IPS-15b (cell line): Measurements from ENCODE around the gene PRR13.
"Not testable (repeated sequence)": the region's sequence is repeated elsewhere in the genome, so short reads cannot be mapped to it uniquely, and the experiment has no call there.

Experiments used
- H3K27me3 ChIP-seq: one replicate; pipeline ENCODE4 v1.6.1; 2013; ENCODE audit warnings: low read length; ENCODE audit not compliant: control insufficient read depth, insufficient read depth
- H3K36me3 ChIP-seq: one replicate; pipeline ENCODE4 v1.6.1; 2013; ENCODE audit warnings: low read length; ENCODE audit not compliant: control insufficient read depth, insufficient read depth
- H3K4me1 ChIP-seq: one replicate; pipeline ENCODE4 v1.6.1; 2013; ENCODE audit warnings: mild to moderate bottlenecking, low read length; ENCODE audit not compliant: control insufficient read depth, insufficient read depth
- H3K4me3 ChIP-seq: one replicate; pipeline ENCODE4 v1.5.1; 2013; ENCODE audit warnings: low read depth, low read length
- H3K9ac ChIP-seq: one replicate; pipeline ENCODE4 v1.6.1; 2013; ENCODE audit warnings: low read depth, mild to moderate bottlenecking, low read length
- H3K9me3 ChIP-seq: one replicate; pipeline ENCODE4 v1.6.1; 2013; ENCODE audit warnings: mild to moderate bottlenecking, low read length; ENCODE audit not compliant: control insufficient read depth, insufficient read depth

PRR13 gene

GRCh38 chr12:53479331-53479730 lies 37.8 kb downstream of the PRR13 start:
- H3K9ac ChIP-seq: no peak overlapping the region
- peaks cover 7% of the 10 kb centered on the region for H3K4me1 ChIP-seq
- peaks cover 48% of the 10 kb centered on the region for H3K36me3 ChIP-seq
- H3K9me3 ChIP-seq: no peaks in the 10 kb centered on the region
- no peak overlapping the region for H3K4me3 ChIP-seq
- no peaks in the 10 kb centered on the region for H3K27me3 ChIP-seq

- H3K4me1 ChIP-seq: peaks cover 4% of the 10 kb centered on the region
- peaks cover 45% of the 10 kb centered on the region for H3K36me3 ChIP-seq
- H3K9me3 ChIP-seq: no peaks in the 10 kb centered on the region
- no peaks in the 10 kb centered on the region for H3K27me3 ChIP-seq
- no peak overlapping the region for H3K4me3 ChIP-seq
- H3K9ac ChIP-seq: no peak overlapping the region
Observed at GRCh38 chr12:53480491-53481442, 39.2 kb downstream of the PRR13 start.

- H3K4me3 ChIP-seq, H3K27me3 ChIP-seq, H3K9me3 ChIP-seq, H3K9ac ChIP-seq, H3K4me1 ChIP-seq: not testable (repeated sequence)
- peaks cover 45% of the 10 kb centered on the region for H3K36me3 ChIP-seq
Observed at GRCh38 chr12:53481458-53481857, 39.9 kb downstream of the PRR13 start.

- H3K36me3 ChIP-seq: peaks cover 42% of the 10 kb centered on the region
- no peak overlapping the region for H3K9ac ChIP-seq
- no peak overlapping the region for H3K4me3 ChIP-seq
- H3K4me1 ChIP-seq: no peaks in the 10 kb centered on the region
- H3K9me3 ChIP-seq: no peaks in the 10 kb centered on the region
- H3K27me3 ChIP-seq: no peaks in the 10 kb centered on the region
Observed at GRCh38 chr12:53481939-53482586, 40.5 kb downstream of the PRR13 start.

- H3K36me3 ChIP-seq: peaks cover 42% of the 10 kb centered on the region
Observed at GRCh38 chr12:53482626-53483168, 41.2 kb downstream of the PRR13 start.

GRCh38 chr12:53483225-53483978 lies 41.9 kb downstream of the PRR13 start:
- Histone ChIP-seq H3K9ac (no peak overlapping the region), H3K36me3 (peaks cover 42% of the 10 kb centered on the region), H3K9me3 (no peaks in the 10 kb centered on the region), H3K4me1 (no peaks in the 10 kb centered on the region), H3K4me3 (no peak overlapping the region), H3K27me3 (no peaks in the 10 kb centered on the region)

More at GRCh38 chr12:53482626-53483168, 41.2 kb downstream of the PRR13 start:
- Histone ChIP-seq H3K9me3 (no peaks in the 10 kb centered on the region), H3K4me3 (no peak overlapping the region), H3K4me1 (no peaks in the 10 kb centered on the region), H3K9ac (no peak overlapping the region), H3K27me3 (no peaks in the 10 kb centered on the region)

- Histone ChIP-seq H3K27me3 (no peaks in the 10 kb centered on the region), H3K36me3 (peaks cover 36% of the 10 kb centered on the region), H3K9me3 (no peaks in the 10 kb centered on the region), H3K9ac (no peak overlapping the region), H3K4me1 (no peaks in the 10 kb centered on the region), H3K4me3 (no peak overlapping the region)
Observed at GRCh38 chr12:53483979-53484377, 42.4 kb downstream of the PRR13 start.

- Histone ChIP-seq H3K4me3 (no peak overlapping the region), H3K36me3 (peaks cover 35% of the 10 kb centered on the region), H3K9ac (no peak overlapping the region), H3K4me1 (no peaks in the 10 kb centered on the region), H3K9me3 (no peaks in the 10 kb centered on the region), H3K27me3 (no peaks in the 10 kb centered on the region)
Observed at GRCh38 chr12:53484686-53485575, 43.4 kb downstream of the PRR13 start.

GRCh38 chr12:53485955-53486735 lies 44.6 kb downstream of the PRR13 start:
- H3K36me3 ChIP-seq: peaks cover 35% of the 10 kb centered on the region

GRCh38 chr12:53486736-53487487 lies 45.4 kb downstream of the PRR13 start:
- Histone ChIP-seq H3K36me3 (peaks cover 30% of the 10 kb centered on the region), H3K9ac (no peak overlapping the region), H3K4me1 (no peaks in the 10 kb centered on the region), H3K27me3 (no peaks in the 10 kb centered on the region), H3K9me3 (no peaks in the 10 kb centered on the region), H3K4me3 (no peak overlapping the region)

More at GRCh38 chr12:53485955-53486735, 44.6 kb downstream of the PRR13 start:
- H3K4me3 ChIP-seq: no peak overlapping the region
- H3K4me1 ChIP-seq: no peaks in the 10 kb centered on the region
- no peaks in the 10 kb centered on the region for H3K9me3 ChIP-seq
- H3K9ac ChIP-seq: no peak overlapping the region
- H3K27me3 ChIP-seq: no peaks in the 10 kb centered on the region
